WTC11 (cell line): ENCODE data around the gene NFATC2IP.

Experiments used
- CTCF ChIP-seq: fragments of 200-600 bp; IDR thresholded peaks from 2 replicates; pipeline ENCODE4 v1.8.0; 2022; ENCODE audit warnings: antibody characterized with exemption
- E2F4 ChIP-seq: sonication (generic); formaldehyde crosslinking; IDR thresholded peaks from 2 replicates; pipeline ENCODE4 v1.8.1; 2022; ENCODE audit warnings: low read depth, mild to moderate bottlenecking, moderate library complexity, missing genetic modification reagents, borderline replicate concordance
- FOXK1 ChIP-seq: sonication (generic); formaldehyde crosslinking; IDR thresholded peaks from 2 replicates; pipeline ENCODE4 v1.8.0; 2022; ENCODE audit warnings: mild to moderate bottlenecking, moderate library complexity, missing genetic modification reagents
- MAX ChIP-seq: sonication (generic); formaldehyde crosslinking; IDR thresholded peaks from 2 replicates; pipeline ENCODE4 v1.8.0; 2022; ENCODE audit warnings: mild to moderate bottlenecking, missing genetic modification reagents
- STAT6 ChIP-seq: sonication (generic); formaldehyde crosslinking; conservative IDR thresholded peaks from 2 replicates; pipeline ENCODE4 v1.8.1; 2023; ENCODE audit warnings: mild to moderate bottlenecking, low read depth, missing genetic modification reagents, moderate library complexity

DNA sequence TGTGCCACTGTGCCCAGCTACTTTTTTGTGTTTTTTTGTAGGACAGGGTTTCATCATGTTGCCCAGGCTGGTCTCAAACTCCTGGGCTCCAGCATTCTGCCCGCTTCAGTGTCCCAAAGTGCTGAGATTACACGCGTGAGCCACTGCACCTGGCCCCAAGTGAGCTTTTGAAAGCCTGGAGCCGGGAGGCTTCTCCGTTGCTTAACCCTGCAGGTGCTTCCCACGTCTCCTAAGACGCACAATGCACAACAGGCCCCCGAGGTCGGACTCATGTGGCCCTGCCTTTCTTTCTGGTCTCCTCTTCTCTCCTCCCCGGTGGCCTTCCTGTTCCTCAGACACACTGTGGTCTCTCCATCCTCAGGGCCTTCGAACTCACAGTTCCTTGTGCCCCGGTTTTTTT, 38.2 kb upstream of the NFATC2IP start:
- no peak for TF ChIP-seq MAX
- TF ChIP-seq E2F4: no peak
- no peak for TF ChIP-seq CTCF
- TF ChIP-seq STAT6 (CRISPR knock-in tag): no peak
- TF ChIP-seq FOXK1 (CRISPR knock-in tag): no peak
